Measurements from ENCODE around the gene ARHGAP15. TPM values are rescaled to one million over a fixed set of nuclear protein-coding genes. Genes with fewer than 3 reads are reported as not detected.

Gene ARHGAP15
- total RNA-seq, 1 donor from 2014 or later = not detected

DNA sequence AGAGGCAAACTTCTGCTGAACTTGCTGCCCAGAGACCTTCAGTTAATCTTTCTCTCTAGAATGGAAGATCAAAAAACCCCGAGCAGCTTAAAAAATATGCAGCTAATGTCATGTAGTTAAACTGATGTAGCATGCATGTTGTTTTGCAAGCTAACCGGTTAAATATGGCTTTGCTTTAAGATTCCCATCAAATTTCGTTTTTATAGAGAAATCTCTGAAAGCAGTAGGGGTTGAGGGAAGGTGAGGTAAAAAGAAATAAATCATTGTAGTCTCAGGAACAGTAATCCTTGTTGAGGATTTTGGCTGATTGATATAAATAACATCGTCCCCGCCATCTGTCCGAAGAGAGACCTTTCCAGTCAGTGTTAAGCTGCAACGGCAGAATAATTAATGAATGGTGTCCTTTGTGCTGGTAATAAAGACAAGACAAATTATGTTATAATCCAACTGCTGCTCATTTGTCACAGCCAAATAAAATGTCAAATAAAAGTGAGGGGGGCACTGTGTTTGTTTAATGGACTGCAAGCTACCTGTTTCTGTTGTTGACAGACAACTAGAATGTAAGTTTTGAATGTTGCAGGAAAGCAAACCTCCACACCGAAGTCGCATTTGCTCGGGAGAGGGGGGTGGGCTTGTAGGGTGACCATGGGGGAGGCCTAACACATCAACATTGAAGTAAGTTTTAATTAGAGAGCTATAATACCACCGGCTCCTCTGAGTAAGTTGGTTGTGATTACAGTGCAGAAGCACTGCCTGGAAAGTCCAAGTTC lies 555.5 kb downstream of the ARHGAP15 start:
- Mint-ChIP-seq H3K36me3 (ENCODE audit: low read depth, unreplicated experiment) (no peaks in the 10 kb centered on the region), H3K4me3 (ENCODE audit: unreplicated experiment) (no peak overlapping the region), H3K27ac (ENCODE audit: unreplicated experiment) (no peak overlapping the region), H3K9me3 (ENCODE audit: unreplicated experiment) (no peaks in the 10 kb centered on the region), H3K27me3 (ENCODE audit: low read depth, unreplicated experiment) (no peaks in the 10 kb centered on the region), H3K4me1 (ENCODE audit: low read depth, unreplicated experiment) (no peaks in the 10 kb centered on the region)
- no peak overlapping the region for H3K4me2 ChIP-seq (ENCODE audit: low read length)
- H3K9ac ChIP-seq (ENCODE audit: low read length) = no peak overlapping the region
- no peak overlapping the region for H3K27ac ChIP-seq (ENCODE audit: low read depth, low read length)
- no peak overlapping the region for H3K4me3 ChIP-seq (ENCODE audit: insufficient read depth, low read depth, low read length)
- H3K79me2 ChIP-seq (ENCODE audit: insufficient read depth, low read length) = no peaks in the 10 kb centered on the region
- no peaks in the 10 kb centered on the region for H3K27me3 ChIP-seq (ENCODE audit: insufficient read depth, low read length)
- no peaks in the 10 kb centered on the region for H3K4me1 ChIP-seq (ENCODE audit: insufficient read depth, low read length)
- H3K9me3 ChIP-seq (ENCODE audit: insufficient read depth, low read depth, low read length) = no peaks in the 10 kb centered on the region
- no peaks in the 10 kb centered on the region for H3K36me3 ChIP-seq (ENCODE audit: insufficient read depth, low read length)
- no peaks in the 10 kb centered on the region for H4K20me1 ChIP-seq (ENCODE audit: insufficient read depth, low read length)
- TF ChIP-seq, protein P1, sequence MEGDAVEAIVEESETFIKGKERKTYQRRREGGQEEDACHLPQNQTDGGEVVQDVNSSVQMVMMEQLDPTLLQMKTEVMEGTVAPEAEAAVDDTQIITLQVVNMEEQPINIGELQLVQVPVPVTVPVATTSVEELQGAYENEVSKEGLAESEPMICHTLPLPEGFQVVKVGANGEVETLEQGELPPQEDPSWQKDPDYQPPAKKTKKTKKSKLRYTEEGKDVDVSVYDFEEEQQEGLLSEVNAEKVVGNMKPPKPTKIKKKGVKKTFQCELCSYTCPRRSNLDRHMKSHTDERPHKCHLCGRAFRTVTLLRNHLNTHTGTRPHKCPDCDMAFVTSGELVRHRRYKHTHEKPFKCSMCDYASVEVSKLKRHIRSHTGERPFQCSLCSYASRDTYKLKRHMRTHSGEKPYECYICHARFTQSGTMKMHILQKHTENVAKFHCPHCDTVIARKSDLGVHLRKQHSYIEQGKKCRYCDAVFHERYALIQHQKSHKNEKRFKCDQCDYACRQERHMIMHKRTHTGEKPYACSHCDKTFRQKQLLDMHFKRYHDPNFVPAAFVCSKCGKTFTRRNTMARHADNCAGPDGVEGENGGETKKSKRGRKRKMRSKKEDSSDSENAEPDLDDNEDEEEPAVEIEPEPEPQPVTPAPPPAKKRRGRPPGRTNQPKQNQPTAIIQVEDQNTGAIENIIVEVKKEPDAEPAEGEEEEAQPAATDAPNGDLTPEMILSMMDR (IDR thresholded peaks at IDR 0.05; ENCODE audit: insufficient read depth, low read depth, low read length) = no peak
- no peak for TF ChIP-seq EZH2 (IDR thresholded peaks at IDR 0.05; ENCODE audit: insufficient read depth, low read length)
- H2AFZ ChIP-seq (ENCODE audit: low read depth, low read length) = no peak overlapping the region
- no peak for DNase-seq (ENCODE audit: low read depth)
- no peak for FAIRE-seq

DNA sequence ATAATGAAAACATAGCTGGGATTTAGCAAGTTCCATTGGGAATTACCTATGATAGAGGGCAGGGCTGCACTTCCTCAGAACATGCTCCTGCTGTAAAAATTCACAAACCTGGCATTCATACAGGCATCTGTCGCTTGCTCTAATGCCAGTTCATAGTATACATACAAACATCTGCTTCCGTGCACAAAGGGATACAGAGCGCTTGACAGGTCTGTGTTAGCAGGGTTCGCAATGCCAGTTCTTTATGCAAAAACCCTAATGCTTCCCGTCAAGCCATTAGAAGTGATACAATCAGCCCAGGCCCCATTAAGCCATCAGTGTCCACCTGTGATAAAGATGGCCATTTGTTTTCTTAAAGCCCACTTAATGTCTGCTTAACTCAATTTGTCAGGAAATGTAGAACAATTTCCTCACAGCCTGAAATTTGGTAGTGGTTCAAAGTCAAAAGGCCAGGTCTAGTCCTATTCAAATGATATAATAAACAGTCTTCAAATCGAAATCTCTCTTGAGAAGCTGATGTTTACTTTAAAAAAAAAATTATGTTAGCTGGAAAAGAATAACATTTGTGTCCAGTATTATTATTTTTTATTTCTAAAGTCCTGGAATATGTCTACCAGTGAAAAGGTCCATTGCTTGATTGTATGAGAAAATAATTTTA lies 556.3 kb downstream of the ARHGAP15 start:
- Mint-ChIP-seq H3K27me3 (ENCODE audit: low read depth, unreplicated experiment) (no peaks in the 10 kb centered on the region), H3K27ac (ENCODE audit: unreplicated experiment) (no peak overlapping the region), H3K4me1 (ENCODE audit: low read depth, unreplicated experiment) (no peaks in the 10 kb centered on the region), H3K9me3 (ENCODE audit: unreplicated experiment) (no peaks in the 10 kb centered on the region), H3K36me3 (ENCODE audit: low read depth, unreplicated experiment) (no peaks in the 10 kb centered on the region), H3K4me3 (ENCODE audit: unreplicated experiment) (no peak overlapping the region)
- FAIRE-seq (no peak), DNase-seq (ENCODE audit: low read depth) (no peak)
- H3K4me3 ChIP-seq (ENCODE audit: insufficient read depth, low read depth, low read length) = no peak overlapping the region
- no peaks in the 10 kb centered on the region for H3K36me3 ChIP-seq (ENCODE audit: insufficient read depth, low read length)
- H3K9me3 ChIP-seq (ENCODE audit: insufficient read depth, low read depth, low read length) = no peaks in the 10 kb centered on the region
- no peak overlapping the region for H2AFZ ChIP-seq (ENCODE audit: low read depth, low read length)
- no peaks in the 10 kb centered on the region for H4K20me1 ChIP-seq (ENCODE audit: insufficient read depth, low read length)
- H3K9ac ChIP-seq (ENCODE audit: low read length) = no peak overlapping the region
- H3K27ac ChIP-seq (ENCODE audit: low read depth, low read length) = no peak overlapping the region
- no peaks in the 10 kb centered on the region for H3K27me3 ChIP-seq (ENCODE audit: insufficient read depth, low read length)
- no peaks in the 10 kb centered on the region for H3K4me1 ChIP-seq (ENCODE audit: insufficient read depth, low read length)
- no peaks in the 10 kb centered on the region for H3K79me2 ChIP-seq (ENCODE audit: insufficient read depth, low read length)
- TF ChIP-seq, protein P1 (IDR thresholded peaks at IDR 0.05; ENCODE audit: insufficient read depth, low read depth, low read length) = no peak
- TF ChIP-seq EZH2 (IDR thresholded peaks at IDR 0.05; ENCODE audit: insufficient read depth, low read length) = no peak
- no peak overlapping the region for H3K4me2 ChIP-seq (ENCODE audit: low read length)
